RWPE1 (cell line): Measurements from ENCODE around the gene UTP14A.

Experiments used
- CTCF ChIA-PET: fragments of 350-600 bp; sonication (Branson Sonifier 250); formaldehyde crosslinking; extraction: SDS; loops from one replicate; lab custom pipeline; 2021; lab: Yijun Ruan, JAX
- POLR2A ChIA-PET: fragments of 400-600 bp; formaldehyde crosslinking; extraction: SDS; loops from one replicate; lab custom pipeline; 2020; ENCODE audit warnings: antibody characterized with exemption; ENCODE audit not compliant: low non-redundant PET; lab: Yijun Ruan, JAX
- DNase-seq: peaks from one replicate; pipeline ENCODE4 v3.0.0; 2012; ENCODE audit warnings: low spot score
- H3K27ac ChIP-seq: fragments of 450-650 bp; 2 replicates; pipeline ENCODE4 v1.5.1; 2017
- CTCF ChIP-seq: fragments of 450-650 bp; conservative IDR thresholded peaks from 2 replicates; pipeline ENCODE4 v1.5.1; 2017; ENCODE audit warnings: low read depth, mild to moderate bottlenecking

The UTP14A gene

GRCh38 chrX:129963729-129964128, 57.8 kb downstream of the UTP14A start:
- POLR2A ChIA-PET: no interaction called here
- CTCF ChIA-PET: no interaction called here

GRCh38 chrX:129965166-129965565, 59.2 kb downstream of the UTP14A start:
- POLR2A ChIA-PET: no interaction called here
- DNase-seq: no peak
- TF ChIP-seq CTCF: no peak
- no peak overlapping the region for H3K27ac ChIP-seq
- CTCF ChIA-PET: no interaction called here

More at GRCh38 chrX:129963729-129964128, 57.8 kb downstream of the UTP14A start:
- TF ChIP-seq CTCF: no peak
- no peak for DNase-seq
- H3K27ac ChIP-seq: no peak overlapping the region

- CTCF ChIA-PET: no interaction called here
Observed at GRCh38 chrX:129968968-129969367, 63.0 kb downstream of the UTP14A start.

GRCh38 chrX:129976441-129976840, 70.5 kb downstream of the UTP14A start:
- ChIA-PET CTCF (interaction anchor here (0.6 to 0.7 kb wide), 2 partner anchors 51 to 88 kb away, joined by 3 read pairs; no protein-coding TSS in a partner anchor), POLR2A (no interaction called here)
- TF ChIP-seq CTCF: no peak
- H3K27ac ChIP-seq: no peak overlapping the region
- no peak for DNase-seq

More at GRCh38 chrX:129968968-129969367, 63.0 kb downstream of the UTP14A start:
- TF ChIP-seq CTCF: no peak
- POLR2A ChIA-PET: no interaction called here
- no peak overlapping the region for H3K27ac ChIP-seq
- DNase-seq: no peak
